ENCODE measurements around the gene TXK.

TXK gene

DNA sequence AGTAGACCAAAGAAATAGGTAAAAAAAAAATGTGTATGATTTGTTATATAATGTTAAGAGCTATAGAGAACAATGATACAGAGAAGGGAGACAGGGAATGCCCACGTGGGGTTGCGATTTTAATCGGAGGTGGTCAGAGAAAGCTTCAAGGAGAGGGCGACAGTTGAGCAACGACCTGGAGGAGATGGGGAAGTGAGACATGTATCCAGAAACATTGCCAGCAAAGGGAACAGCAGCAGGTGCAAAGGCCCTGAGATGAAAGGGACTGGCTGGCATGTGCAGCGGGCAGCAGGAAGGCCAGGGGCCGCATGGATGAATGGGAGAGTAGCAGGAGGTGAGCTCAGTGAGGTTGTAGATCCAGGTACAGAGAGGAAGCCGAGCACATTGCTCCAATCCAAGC, 84.6 kb downstream of the TXK start:
- H3F3A ChIP-seq (ENCODE audit: insufficient read depth, low read length), result no peaks in the 10 kb centered on the region
- H3K27me3 ChIP-seq (ENCODE audit: insufficient read depth, low read length), result no peaks in the 10 kb centered on the region
- no peak for TF ChIP-seq CTCF (IDR thresholded peaks at IDR 0.05; ENCODE audit: low read length)
- H3K4me1 ChIP-seq (ENCODE audit: insufficient read depth, low read length, severe bottlenecking), result peaks cover 51% of the 10 kb centered on the region
- H3K9me3 ChIP-seq (ENCODE audit: low read length), result no peaks in the 10 kb centered on the region
- no peaks in the 10 kb centered on the region for H3K9me2 ChIP-seq (ENCODE audit: low read depth, low read length)
- H3K27ac ChIP-seq (ENCODE audit: low read depth, low read length, poor library complexity, severe bottlenecking), result no peak overlapping the region
- H2AFZ ChIP-seq (ENCODE audit: low read length), result no peak overlapping the region
- no peaks in the 10 kb centered on the region for H3K36me3 ChIP-seq (ENCODE audit: insufficient read depth, low read length)
- H3K4me3 ChIP-seq (ENCODE audit: low read depth, low read length, poor library complexity, severe bottlenecking), result no peak overlapping the region
- H4K20me1 ChIP-seq (ENCODE audit: insufficient read depth, low read length), result no peaks in the 10 kb centered on the region
- no peak overlapping the region for H3K4me2 ChIP-seq (ENCODE audit: low read length)
- H3K9ac ChIP-seq (ENCODE audit: low read length), result no peak overlapping the region
- no peaks in the 10 kb centered on the region for H3K79me2 ChIP-seq (ENCODE audit: insufficient read depth, low read length)

- H2AFZ ChIP-seq (ENCODE audit: low read length), result no peak overlapping the region
- H3K4me2 ChIP-seq (ENCODE audit: low read length), result peak overlapping the region; percentile 35
- no peaks in the 10 kb centered on the region for H3K36me3 ChIP-seq (ENCODE audit: insufficient read depth, low read length)
- no peaks in the 10 kb centered on the region for H3K79me2 ChIP-seq (ENCODE audit: insufficient read depth, low read length)
- H4K20me1 ChIP-seq (ENCODE audit: insufficient read depth, low read length), result no peaks in the 10 kb centered on the region
- no peak overlapping the region for H3K4me3 ChIP-seq (ENCODE audit: low read depth, low read length, poor library complexity, severe bottlenecking)
- no peak overlapping the region; the same call in 1 of the 2 replicates for H3K9ac ChIP-seq (ENCODE audit: low read length)
- no peaks in the 10 kb centered on the region for H3K9me2 ChIP-seq (ENCODE audit: low read depth, low read length)
- peak overlapping the region; percentile 53 for H3K27ac ChIP-seq (ENCODE audit: low read depth, low read length, poor library complexity, severe bottlenecking)
- TF ChIP-seq EZH2 (IDR thresholded peaks at IDR 0.05; ENCODE audit: borderline replicate concordance, low read length), result no peak
- no peak for TF ChIP-seq CTCF (IDR thresholded peaks at IDR 0.05; ENCODE audit: low read length)
- H3K4me1 ChIP-seq (ENCODE audit: insufficient read depth, low read length, severe bottlenecking), result peaks cover 56% of the 10 kb centered on the region
- H3K27me3 ChIP-seq (ENCODE audit: insufficient read depth, low read length), result no peaks in the 10 kb centered on the region
- no peaks in the 10 kb centered on the region for H3K9me3 ChIP-seq (ENCODE audit: low read length)
- no peaks in the 10 kb centered on the region for H3F3A ChIP-seq (ENCODE audit: insufficient read depth, low read length)
Observed at GRCh38 chr4:48047896-48048295, 86.2 kb downstream of the TXK start.

GRCh38 chr4:48047421-48047844, 86.6 kb downstream of the TXK start:
- H3F3A ChIP-seq (ENCODE audit: insufficient read depth, low read length), result no peaks in the 10 kb centered on the region
- peaks cover 56% of the 10 kb centered on the region for H3K4me1 ChIP-seq (ENCODE audit: insufficient read depth, low read length, severe bottlenecking)
- no peak overlapping the region for H3K4me3 ChIP-seq (ENCODE audit: low read depth, low read length, poor library complexity, severe bottlenecking)
- H4K20me1 ChIP-seq (ENCODE audit: insufficient read depth, low read length), result no peaks in the 10 kb centered on the region
- H3K79me2 ChIP-seq (ENCODE audit: insufficient read depth, low read length), result no peaks in the 10 kb centered on the region
- H3K4me2 ChIP-seq (ENCODE audit: low read length), result peak overlapping the region; percentile 35
- no peaks in the 10 kb centered on the region for H3K9me2 ChIP-seq (ENCODE audit: low read depth, low read length)
- H3K27ac ChIP-seq (ENCODE audit: low read depth, low read length, poor library complexity, severe bottlenecking), result peak overlapping the region; percentile 53
- TF ChIP-seq CTCF (IDR thresholded peaks at IDR 0.05; ENCODE audit: low read length) (no peak), EZH2 (IDR thresholded peaks at IDR 0.05; ENCODE audit: borderline replicate concordance, low read length) (no peak)
- no peak overlapping the region; the same call in 1 of the 2 replicates for H3K9ac ChIP-seq (ENCODE audit: low read length)
- no peaks in the 10 kb centered on the region for H3K27me3 ChIP-seq (ENCODE audit: insufficient read depth, low read length)
- H3K36me3 ChIP-seq (ENCODE audit: insufficient read depth, low read length), result no peaks in the 10 kb centered on the region
- no peak overlapping the region for H2AFZ ChIP-seq (ENCODE audit: low read length)
- no peaks in the 10 kb centered on the region for H3K9me3 ChIP-seq (ENCODE audit: low read length)
